Femur (tissue), 1 donor: Measurements from ENCODE around the gene PON3.

ENCODE experiments used
- DNase-seq: peaks from one replicate; pipeline ENCODE4 v3.0.0-alpha.2; 2017

Gene PON3

DNA sequence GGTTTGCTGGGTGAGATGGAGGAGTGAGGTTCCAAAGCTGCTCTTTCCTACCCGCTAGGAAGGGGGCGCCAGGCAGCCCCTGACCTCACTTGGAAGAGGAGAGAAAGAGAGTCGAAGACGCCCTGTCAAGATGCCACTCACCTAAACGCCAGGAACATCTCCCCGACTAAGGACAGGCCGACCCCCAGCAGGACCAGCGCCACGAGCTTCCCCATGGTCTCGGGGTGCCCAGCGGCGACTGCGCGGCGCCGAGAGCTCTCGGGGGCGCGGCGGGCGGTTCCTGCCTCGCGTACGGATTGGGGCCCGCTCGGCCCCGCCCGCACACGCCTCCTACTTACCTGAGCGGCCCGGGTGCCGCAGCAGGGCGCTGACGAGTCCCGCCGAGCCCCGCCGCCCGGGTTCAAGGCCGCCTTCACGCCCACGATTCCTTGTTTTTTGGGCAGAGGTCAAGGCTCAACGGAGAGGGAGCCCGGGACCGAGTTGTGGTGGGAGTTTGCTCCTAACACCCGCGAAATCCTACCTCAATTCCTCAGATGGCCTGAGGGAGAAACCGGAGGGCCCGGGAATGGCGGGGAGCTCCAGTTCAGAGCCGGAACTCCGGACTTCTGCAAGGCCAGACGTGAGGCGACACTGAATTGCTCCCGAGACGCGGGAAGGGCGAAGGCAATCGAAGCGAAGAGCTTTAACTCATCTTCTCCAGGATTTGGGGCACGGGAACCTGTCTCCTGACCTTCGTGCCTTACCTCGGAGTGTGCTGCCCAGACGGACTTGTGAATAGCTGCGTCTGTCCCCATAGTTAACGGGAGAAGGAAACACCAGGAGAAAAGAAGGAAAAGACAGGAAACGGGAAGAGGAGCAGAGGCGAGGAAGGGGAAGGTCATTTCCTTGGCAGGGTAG, at the start of gene PON3:
PON3 (minus strand) TSS at position 240 of the 897 bp plus-strand sequence; CDS start at position 215, 25 bp downstream.
- peak; percentile 34 for DNase-seq

DNA sequence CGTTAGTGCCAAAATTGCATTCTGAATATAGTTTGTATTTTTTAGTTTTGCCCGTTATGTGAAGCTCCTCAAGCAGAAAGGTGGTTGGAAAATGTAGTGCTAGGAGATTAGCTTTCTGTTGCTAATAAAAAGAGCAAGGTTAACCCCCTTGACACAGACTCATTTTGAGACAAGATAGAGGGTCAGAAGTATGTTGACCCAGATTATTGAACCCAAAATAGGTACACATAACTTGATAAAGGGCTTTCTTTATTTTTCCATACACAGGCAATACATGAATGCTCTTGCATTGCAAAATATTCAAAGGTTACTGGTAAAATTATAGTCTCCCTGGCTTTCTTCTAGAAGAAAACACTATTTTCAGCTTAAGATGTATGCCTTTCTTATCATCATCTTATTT, 48.6 kb upstream of the PON3 start:
- no peak for DNase-seq

DNA sequence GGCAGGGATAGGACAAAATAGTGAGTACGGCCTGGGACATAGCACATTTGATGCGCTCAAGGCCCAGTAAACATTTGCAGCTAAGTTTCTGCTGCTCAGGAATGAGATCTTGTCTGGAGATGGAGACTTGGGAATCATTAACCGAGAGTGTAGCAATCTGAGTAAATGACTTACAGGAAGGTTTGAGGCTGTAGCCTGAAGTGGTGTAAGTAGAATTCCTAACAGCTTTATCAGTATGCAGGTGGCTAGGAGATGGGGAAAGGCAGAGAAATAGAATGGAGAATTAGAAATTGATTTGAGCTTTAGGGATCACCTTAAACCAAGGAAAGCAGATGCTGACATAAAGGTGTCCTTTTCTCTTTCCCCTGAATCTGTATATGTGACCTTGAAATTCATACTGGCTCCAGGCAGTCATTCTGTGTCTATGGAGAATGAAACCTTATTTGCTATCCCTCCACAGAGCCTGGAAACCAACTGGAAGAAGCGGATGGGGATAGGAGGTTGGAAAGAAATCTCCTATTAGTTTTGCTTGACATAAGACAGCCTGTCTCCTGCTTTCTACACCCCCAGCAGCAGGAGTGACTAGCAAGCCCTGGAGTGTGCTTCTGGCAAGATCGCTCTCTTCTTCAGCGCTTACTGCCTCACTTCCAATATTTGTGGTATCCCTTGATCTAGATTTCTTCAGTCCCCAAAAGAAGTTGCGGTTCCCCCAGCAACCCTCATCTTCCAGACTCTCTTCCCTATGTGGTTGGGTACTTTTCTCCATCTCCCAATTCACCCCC, 45.1 kb upstream of the PON3 start:
- no peak for DNase-seq

DNA sequence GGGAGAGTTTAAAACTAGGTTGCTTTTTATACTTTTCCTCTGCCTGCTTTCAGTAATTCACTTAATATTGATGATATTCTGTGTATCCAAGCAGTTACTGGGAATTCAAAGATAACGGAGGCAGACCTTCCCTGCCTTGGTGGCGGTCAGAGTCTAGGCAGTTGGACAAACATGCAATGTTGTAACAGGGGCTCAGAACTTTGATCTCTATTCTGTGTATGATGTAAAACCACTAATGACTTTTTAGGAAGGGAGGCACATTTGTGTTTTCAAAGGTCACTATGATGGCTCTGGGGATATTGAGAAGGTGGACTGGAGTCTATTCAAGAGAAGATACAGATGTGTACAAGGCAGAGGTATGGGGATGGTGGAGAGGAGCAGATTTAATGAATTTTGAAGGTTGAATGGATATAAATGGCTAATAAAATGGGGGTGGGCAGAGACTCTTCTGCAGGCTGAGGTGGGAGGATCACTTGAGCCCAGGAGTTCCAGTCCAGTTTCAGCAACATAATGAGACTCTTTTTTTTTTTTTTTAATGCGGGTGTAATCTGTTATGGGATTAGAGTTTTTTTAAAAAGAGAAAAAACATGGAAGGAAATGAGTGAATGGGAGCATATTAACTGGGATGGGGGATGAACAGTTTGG, 44.3 kb upstream of the PON3 start:
- no peak for DNase-seq

DNA sequence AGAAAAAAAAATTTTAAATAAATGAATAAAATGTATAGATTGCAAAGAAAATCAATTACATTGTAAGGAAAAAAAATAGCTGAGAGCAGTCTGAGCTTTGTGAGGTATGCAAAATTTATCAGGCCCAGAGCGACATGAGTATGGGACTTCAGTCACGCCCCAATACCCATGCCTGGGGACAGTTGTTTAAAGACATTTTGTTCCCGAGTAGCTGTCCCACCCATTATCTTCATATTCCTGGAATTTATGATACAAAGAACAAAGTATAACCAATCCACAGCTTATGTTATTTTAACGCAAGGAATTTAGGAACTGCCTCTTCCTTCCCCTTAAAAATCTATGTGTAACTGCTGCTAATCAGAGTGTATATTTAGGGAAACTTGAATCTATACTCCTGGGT, 40.2 kb upstream of the PON3 start:
- no peak for DNase-seq

DNA sequence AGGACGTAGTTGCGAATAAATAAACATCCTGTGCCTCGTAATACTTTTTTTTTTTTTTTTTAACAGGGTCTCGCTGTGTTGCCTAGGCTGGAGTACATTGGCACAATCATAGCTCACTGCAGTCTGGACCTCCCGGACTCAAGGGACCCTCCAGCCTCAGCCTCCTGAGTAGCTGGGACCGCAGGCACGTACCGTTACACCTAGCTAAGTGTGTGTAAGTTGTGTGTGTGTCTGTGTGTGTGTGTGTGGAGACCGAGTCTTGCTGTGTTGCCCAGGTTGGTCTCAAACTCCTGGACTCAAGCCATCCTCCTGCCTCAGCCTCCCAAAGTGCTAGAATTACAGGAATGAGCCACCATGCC, 39.2 kb upstream of the PON3 start:
- DNase-seq, result peak; percentile 24

DNA sequence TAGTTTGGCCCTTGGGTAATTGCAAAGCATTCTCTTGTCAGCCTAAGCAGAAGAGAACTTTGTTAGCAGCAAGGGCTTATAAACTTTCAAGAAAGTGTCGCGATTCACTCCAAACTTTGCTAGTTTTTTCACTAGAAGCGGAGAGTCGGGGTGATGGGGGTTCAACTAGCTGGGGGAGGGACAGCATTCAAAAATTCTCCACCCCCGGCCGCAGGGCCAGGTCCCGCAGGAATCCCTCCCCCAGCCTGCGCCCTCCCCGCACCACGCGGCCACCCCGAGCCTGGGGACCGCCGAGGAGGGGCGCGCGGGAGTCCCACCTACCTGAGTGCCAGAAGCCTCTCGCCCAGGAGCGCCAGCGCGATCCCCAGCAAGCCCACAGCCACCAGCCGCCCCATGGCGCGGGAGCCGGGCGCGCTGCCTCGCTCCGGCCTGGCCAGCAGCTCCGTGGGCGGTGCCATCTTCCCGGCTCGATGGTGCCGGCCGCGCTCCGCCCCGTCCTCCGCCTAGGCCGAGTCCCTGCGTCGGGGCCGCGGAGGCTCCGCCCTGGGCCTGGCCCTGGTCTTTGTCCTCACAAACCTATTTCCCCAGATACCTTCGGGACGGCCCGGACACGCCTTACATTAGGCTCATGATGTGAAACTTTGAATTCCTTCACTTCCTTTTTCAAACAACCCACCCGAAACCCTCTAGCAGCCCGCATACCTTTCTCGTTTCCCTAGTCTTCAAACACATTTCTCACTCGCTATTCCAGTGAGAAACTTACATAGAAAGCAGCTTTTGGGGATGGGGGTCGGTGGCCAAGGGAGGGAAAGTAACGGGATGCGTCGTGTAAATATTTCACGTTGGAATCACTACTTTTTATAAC, 38.6 kb upstream of the PON3 start, which contains the start of gene PON2:
PON2 (minus strand) TSS at position 472 of the 865 bp plus-strand sequence; CDS start at position 395, 77 bp downstream.
- peak; percentile 86 for DNase-seq

DNA sequence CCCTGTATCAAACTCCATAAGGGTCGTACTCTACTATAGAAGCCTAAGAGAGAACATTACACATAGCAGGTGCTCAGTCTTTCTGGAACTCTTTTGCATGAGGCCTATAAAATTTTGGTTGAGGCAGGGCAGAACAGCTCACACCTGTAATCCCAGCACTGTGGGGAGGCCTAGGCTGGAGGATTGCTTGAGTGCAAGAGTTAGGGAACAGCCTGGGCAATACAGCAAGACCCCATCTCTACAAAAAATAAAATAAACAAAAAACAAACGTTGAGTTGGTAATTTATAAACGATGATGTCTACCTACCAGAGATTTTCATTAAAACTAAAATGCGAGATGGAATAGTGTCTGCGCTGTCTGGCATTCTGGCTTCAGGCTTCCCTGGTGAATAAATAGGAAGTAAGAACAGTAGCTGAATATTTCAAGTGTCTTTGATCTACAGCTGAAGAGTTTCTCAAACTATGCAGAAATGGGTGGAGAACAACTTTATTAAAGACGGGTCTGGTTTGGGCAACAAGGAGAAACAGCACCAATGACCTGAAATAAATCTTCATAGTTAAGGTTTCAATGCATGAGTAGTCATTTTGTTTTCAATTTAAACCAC, 37.9 kb upstream of the PON3 start:
- no peak for DNase-seq

DNA sequence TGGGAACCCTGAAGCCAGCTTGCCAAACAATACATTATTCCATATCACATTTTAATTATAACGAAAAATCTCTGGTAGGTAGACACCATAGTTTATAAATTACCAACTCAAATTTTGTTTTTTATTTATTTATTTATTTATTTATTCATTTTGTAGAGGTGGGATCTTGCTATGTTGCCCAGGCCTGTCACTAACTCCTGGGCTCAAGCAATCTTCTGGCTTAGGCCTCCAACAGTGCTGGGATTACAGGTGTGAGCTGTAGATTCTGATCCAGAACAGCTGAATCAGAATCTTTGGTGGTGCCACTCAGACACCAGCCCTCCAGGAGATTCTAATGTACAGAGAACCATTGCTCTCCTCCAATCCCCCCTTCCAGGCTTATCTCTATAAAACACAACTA, 37.0 kb upstream of the PON3 start:
- no peak for DNase-seq

DNA sequence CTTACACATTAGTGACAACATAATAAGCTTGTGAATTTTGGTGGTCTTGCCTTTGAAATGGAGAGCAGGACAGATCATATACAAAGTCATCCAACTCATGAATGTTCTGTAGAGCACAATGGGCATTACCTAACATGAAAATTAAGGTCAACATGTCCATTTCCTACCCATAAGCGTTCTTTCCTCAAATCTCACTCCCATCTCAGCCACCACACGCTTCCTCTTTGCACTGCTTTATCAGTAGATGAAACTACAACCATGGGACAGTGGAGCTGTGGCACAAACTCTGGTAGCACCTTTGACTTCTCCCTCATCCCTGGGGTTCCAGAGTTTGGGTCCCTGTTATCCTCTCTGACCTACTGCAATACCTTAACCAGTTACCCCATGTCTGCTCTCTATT, 36.4 kb upstream of the PON3 start:
- DNase-seq, result no peak

DNA sequence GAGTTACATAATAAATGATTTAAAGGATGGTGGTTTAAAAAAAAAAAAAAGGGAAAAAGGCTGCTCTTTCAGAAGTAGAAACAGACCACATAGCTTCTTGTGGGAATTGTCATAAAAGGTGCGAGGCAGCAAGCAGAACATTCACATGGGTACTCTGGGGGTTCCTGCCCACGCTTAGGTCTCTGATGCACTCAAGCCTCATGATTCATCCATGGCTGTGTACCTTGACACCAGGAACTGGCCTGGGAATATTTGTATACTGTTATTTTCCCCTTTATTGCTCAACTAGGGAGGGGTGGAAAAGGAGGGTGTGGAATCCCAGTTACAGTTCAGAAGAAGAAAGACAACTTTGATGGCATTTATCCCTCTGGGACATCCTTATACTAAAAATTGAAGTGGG, 34.7 kb upstream of the PON3 start:
- no peak for DNase-seq

DNA sequence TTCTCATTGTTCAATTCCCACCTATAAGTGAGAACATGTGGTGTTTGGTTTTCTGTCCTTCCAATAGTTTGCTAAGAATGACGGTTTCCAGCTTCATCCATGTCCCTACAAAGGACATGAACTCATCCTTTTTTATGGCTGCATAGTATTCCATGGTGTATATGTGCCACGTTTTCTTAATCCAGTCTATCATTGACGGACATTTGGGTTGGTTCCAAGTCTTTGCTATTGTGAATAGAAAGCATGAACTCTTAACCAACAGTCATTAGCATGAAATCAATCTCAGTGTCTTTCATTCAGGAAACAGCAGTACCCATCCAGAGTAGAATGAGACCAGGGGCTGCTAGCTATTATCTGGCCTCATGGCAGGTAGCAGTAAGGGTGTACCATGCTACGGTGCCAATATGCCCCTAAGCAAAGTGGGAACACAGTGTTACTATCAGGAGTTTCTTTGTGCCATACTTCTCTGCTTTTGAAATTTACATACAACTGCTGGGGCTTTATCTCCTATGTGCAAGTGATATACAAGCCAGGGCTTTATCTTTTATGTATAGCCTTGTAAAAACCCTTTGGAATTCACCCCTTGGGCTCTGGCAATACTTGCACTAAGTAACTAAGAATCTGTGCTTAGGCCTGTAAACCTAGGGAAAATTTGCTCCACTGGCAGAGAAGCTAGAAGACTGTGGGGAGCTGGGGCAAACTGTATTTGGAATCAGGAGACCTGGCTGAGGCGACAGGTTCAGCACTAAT, 33.2 kb upstream of the PON3 start:
- DNase-seq, result no peak

DNA sequence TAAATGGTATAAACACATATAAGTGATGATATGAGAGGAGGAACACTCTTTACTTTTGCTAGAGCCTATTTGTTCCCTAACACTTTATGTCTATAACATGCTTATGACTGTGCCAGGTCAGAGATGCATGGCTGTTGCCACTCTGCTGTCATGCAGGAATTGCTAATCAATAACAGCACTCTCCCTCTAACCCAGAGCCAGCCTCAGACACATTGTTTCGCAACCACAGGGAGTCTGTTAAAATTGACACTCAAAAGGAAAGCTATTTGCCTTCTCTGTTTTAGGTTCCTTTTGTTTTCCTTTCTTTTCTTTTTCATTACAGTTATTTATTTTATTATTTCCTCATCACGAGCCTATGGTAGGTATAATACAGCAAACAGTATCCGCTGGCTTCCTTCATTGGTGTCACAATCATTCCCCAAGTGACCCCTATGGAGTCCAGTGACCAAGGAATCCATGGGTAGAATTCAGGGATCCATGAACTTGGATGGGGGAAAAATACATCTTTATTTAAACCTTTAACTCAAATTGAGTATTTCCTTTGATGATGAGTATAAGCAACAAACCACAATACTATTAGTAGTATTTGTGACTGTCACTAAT, 31.8 kb upstream of the PON3 start:
- DNase-seq, result no peak

DNA sequence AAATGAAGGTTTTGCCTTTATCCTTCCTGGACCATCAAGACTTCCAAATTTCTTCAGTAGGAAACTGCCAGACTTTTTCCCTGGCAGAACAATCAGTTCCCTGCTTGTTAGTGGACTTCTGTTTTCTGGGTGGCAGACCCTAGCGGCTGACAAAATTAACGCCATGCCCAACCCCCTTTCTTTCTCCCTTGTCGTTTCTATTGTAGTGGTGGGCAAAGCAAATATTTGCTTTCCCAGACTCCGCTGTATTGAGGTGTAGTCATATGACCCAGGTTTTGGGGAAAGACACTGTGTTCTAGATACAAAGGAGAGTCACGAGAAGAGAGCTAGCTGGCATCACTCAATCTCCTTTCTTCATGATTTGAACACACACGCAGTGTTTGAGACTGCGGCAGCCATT, 31.0 kb upstream of the PON3 start:
- no peak for DNase-seq

DNA sequence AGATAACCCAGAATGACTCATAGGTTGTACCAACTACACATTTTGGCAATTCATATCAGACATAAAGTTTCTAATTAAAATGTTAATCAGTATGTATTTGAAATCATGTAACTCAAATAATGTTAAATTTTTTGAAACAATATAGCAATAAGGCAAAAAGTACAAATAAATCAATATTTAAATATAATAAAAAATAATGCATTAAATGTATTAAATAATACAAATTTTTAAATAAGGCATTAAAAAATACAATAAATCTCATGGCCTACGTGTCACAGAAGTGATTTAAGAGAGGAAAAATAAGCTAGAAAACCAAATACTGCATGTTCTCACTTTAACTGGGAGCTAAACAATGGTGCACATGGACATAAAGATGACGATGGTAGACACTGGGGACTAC, 29.5 kb upstream of the PON3 start:
- DNase-seq, result no peak

DNA sequence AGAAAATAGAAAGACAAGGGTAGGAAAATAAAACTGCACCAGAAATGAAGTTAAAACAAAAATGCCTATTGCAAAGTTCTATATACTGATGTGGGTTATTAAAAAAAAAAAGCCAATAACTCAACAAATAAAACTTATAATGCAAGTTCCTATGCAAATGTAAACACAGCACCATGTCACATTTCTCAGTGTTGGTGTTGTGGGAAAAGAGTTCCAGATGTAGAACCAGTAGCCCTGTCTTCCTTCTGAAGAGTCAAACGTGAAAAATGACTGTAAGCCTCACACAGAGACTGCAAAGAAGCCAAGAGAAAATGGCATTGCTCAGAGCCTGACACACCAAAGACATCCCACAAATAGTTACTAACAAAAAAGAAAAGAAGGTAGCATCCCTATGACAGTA, 28.5 kb upstream of the PON3 start:
- no peak for DNase-seq

DNA sequence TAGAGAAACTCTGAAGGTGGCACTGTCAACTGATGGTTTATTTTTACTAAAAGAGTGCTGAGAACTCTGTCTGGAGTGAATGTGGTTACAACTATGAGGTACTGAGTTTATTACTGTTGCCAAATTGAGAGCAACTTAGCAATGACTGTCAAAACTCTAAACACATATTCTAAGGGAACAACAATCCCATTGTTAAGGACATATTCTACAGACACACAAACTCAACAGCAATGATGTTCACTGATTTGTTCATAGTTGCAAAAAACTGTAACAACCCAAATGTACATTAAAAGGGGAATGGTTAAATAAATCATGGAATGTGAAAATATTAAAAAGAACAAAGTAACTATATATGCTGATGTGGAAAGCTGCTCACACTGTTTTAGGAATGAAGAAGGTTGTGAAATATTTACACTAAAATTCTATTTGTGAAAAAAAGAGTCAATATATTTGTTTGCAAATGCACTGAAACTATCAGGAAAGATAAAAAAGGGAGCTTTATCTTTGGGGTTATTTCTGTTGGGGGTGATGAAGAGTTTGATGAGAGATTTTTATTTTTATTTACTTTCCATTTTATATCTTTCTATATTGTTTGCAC, 25.8 kb upstream of the PON3 start:
- no peak for DNase-seq

DNA sequence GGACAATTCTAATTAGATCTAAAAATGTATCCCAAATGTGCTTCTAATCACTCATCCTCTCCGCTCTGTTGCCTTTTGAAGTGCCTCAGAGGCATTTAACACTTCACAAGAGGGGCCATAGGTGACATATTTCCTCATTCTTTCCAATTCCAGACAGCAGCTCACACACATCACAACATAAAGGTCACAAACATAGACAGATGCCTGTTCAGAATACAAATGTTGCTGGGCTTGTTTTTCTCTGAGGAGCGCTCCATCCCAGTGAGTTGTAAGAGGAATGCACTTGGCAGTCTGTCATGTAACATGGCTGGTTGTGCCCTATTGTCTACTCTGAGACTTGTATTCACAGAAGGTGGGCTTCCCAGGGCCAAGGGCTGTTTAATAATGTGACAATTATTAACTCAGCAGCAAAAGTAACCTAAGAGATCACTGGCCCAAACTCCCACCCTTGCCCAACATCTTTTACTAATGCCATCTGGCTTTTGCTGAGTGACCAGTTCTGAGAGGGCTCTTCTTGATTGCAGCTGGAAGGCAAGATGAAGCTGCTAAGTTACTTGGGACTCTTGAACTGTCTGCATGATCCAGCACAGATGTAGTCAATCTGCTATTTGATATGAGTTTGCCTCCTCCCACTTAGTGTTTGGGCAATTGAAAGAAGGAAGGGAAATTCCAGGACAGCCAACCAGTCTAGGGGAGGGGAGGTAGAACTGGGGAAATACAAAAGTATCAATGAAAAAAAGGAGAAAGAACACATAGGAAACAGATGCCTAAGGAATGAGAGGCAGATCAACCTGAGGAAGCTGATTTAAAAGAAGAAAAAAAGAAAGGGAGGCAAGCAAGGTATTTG, 25.0 kb upstream of the PON3 start:
- DNase-seq, result no peak

DNA sequence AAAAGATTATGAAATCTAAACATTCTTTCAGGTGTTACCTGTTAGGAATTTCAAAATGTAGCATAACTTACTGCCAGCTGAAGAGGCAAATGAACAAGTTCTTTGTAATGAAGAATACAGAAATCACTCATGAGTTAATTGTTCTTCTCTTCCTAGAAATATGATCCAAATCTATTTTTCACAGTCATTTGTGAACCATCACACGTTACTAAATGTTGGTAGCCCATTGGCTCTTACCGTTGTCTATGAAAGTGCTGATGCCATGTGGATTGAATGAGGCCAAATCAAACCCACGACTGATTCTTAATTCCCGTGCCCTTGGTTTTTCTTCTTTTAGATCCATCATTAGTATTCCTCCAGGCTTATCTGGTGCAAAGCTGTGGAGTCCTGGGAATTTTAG, 15.9 kb upstream of the PON3 start:
- no peak for DNase-seq

DNA sequence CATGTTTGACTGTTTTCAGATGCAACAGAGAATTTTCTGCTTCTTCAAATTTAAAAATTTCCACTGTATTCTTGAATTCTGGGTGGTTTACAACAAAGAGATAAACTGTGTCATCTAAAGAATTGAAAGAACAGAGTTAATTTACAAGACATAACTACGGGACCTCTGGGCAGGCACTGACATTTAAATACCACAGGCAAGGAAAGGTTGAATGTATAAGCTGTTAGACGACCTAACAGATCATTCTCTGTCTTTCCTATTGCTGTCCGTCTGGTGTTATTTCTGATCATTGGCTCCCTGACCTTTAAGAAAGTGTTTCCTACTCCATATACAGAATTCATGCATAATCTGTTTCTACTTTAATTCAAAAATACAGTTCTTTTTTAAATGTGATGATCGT, 15.5 kb upstream of the PON3 start:
- DNase-seq, result no peak
